ENCODE data around the gene MARCHF4. TPM values are rescaled to one million over a fixed set of nuclear protein-coding genes. Genes with fewer than 3 reads are reported as not detected.
A peak's percentile ranks its signal among the peaks of the same experiment; 100 is the strongest.

MARCHF4 gene
- polyA plus RNA-seq, 1 donor (not counting 4 experiments of a cell fraction or from before 2014, with no cell fraction given): 5.3 TPM

GRCh38 chr2:216351172-216351925 lies 20.9 kb downstream of the MARCHF4 start:
- Histone ChIP-seq H3K79me2 (ENCODE audit: control insufficient read depth, insufficient read depth, low read length) (no peaks in the 10 kb centered on the region), H3K4me3 (ENCODE audit: control insufficient read depth in 2 of 3, extremely low read depth in 1 of 3, insufficient read depth in 2 of 3, low read depth in 1 of 3, low read length in 3 of 3) (no peak overlapping the region), H3K27me3 (ENCODE audit: control insufficient read depth, extremely low read depth, insufficient read depth, low read length) (no peaks in the 10 kb centered on the region), H2AFZ (ENCODE audit: control insufficient read depth, low read length) (no peak overlapping the region), H4K20me1 (ENCODE audit: control insufficient read depth, extremely low read depth, insufficient read depth, low read length) (peaks cover 9% of the 10 kb centered on the region), H3K9me3 (ENCODE audit: control insufficient read depth, low read depth, low read length) (no peaks in the 10 kb centered on the region), H3K36me3 (ENCODE audit: control insufficient read depth in 2 of 2, extremely low read depth in 1 of 2, insufficient read depth in 2 of 2, low read length in 2 of 2) (no peaks in the 10 kb centered on the region), H3K4me2 (ENCODE audit: control insufficient read depth, extremely low read depth, insufficient read depth, low read depth, low read length) (no peak overlapping the region), H3K27ac (ENCODE audit: control insufficient read depth, insufficient read depth, low read length) (no peak overlapping the region), H3K9ac (ENCODE audit: control insufficient read depth, extremely low read depth, insufficient read depth, low read length) (no peak overlapping the region), H3K4me1 (ENCODE audit: control insufficient read depth, extremely low read depth, insufficient read depth, low read length) (peaks cover 31% of the 10 kb centered on the region), H3K9me1 (ENCODE audit: control insufficient read depth, extremely low read depth, insufficient read depth, low read length) (peaks cover 6% of the 10 kb centered on the region)
- dilution Hi-C loops (cut with MboI; ENCODE audit: extremely low pct_ligation_motif_present, low sequenced_read_pairs): no loop called here
- TF ChIP-seq EZH2 (IDR thresholded peaks at IDR 0.05; ENCODE audit: low read length): no peak
- no peak for TF ChIP-seq CTCF (optimal IDR thresholded peaks at IDR 0.05 in 1 of 3, IDR thresholded peaks at IDR 0.05 in 1 of 3, conservative IDR thresholded peaks at IDR 0.05 in 1 of 3; ENCODE audit: extremely low read depth in 1 of 3, insufficient read depth in 2 of 3, low read length in 3 of 3)
- DNase-seq (ENCODE audit: low read depth, low spot score): no peak
- no peak for FAIRE-seq

GRCh38 chr2:216350214-216350791 lies 22.0 kb downstream of the MARCHF4 start:
- H3K27me3 ChIP-seq (ENCODE audit: control insufficient read depth, extremely low read depth, insufficient read depth, low read length): no peaks in the 10 kb centered on the region
- peaks cover 9% of the 10 kb centered on the region for H4K20me1 ChIP-seq (ENCODE audit: control insufficient read depth, extremely low read depth, insufficient read depth, low read length)
- peak overlapping the region; percentile 31 for H3K4me2 ChIP-seq (ENCODE audit: control insufficient read depth, extremely low read depth, insufficient read depth, low read depth, low read length)
- H3K36me3 ChIP-seq (ENCODE audit: control insufficient read depth in 2 of 2, extremely low read depth in 1 of 2, insufficient read depth in 2 of 2, low read length in 2 of 2): no peaks in the 10 kb centered on the region
- H3K79me2 ChIP-seq (ENCODE audit: control insufficient read depth, insufficient read depth, low read length): no peaks in the 10 kb centered on the region
- H3K4me1 ChIP-seq (ENCODE audit: control insufficient read depth, extremely low read depth, insufficient read depth, low read length): peaks cover 31% of the 10 kb centered on the region
- no peak overlapping the region for H3K4me3 ChIP-seq (ENCODE audit: control insufficient read depth in 2 of 3, extremely low read depth in 1 of 3, insufficient read depth in 2 of 3, low read depth in 1 of 3, low read length in 3 of 3)
- TF ChIP-seq CTCF (optimal IDR thresholded peaks at IDR 0.05 in 1 of 3, IDR thresholded peaks at IDR 0.05 in 1 of 3, conservative IDR thresholded peaks at IDR 0.05 in 1 of 3; ENCODE audit: extremely low read depth in 1 of 3, insufficient read depth in 2 of 3, low read length in 3 of 3): peak in 1 of 3 experiments; percentile 11
- no peak for TF ChIP-seq EZH2 (IDR thresholded peaks at IDR 0.05; ENCODE audit: low read length)
- H3K27ac ChIP-seq (ENCODE audit: control insufficient read depth, insufficient read depth, low read length): no peak overlapping the region
- dilution Hi-C loops (cut with MboI; ENCODE audit: extremely low pct_ligation_motif_present, low sequenced_read_pairs): no loop called here
- no peak overlapping the region for H2AFZ ChIP-seq (ENCODE audit: control insufficient read depth, low read length)
- peaks cover 6% of the 10 kb centered on the region for H3K9me1 ChIP-seq (ENCODE audit: control insufficient read depth, extremely low read depth, insufficient read depth, low read length)
- FAIRE-seq: peak; percentile 67
- no peak for DNase-seq (ENCODE audit: low read depth, low spot score)
- no peak overlapping the region for H3K9ac ChIP-seq (ENCODE audit: control insufficient read depth, extremely low read depth, insufficient read depth, low read length)
- no peaks in the 10 kb centered on the region for H3K9me3 ChIP-seq (ENCODE audit: control insufficient read depth, low read depth, low read length)
